MCF 10A (cell line): ENCODE data around the gene TNFAIP2. TPM values are rescaled to one million over a fixed set of nuclear protein-coding genes. Genes with fewer than 3 reads are reported as not detected.

Experiments
- BruUV-seq: library from RNA; stranded (reverse); fragments of 400-500 nt; replicated peaks from 2 replicates; lab custom pipeline; 2021; lab: Mats Ljungman, UMichigan
- CTCF ChIA-PET: fragments of 300-600 bp; sonication (Branson Sonifier 250); formaldehyde crosslinking; extraction: SDS; loops from one replicate; lab custom pipeline; 2021; ENCODE audit warnings: antibody characterized with exemption, inconsistent platforms; lab: Yijun Ruan, JAX
- POLR2A ChIA-PET: fragments of 300-600, 350-650 bp; sonication (Branson Sonifier 250); formaldehyde crosslinking; extraction: SDS; loops from one replicate; lab custom pipeline; 2020; ENCODE audit warnings: antibody characterized with exemption, inconsistent platforms; lab: Yijun Ruan, JAX
- DNase-seq: peaks from one replicate; pipeline ENCODE4 v3.0.0-alpha.2; 2018; ENCODE audit not compliant: unreplicated experiment
- H3K27ac Mint-ChIP-seq: one replicate; pipeline ENCODE4 v1.8.0; 2022; ENCODE audit warnings: mild to moderate bottlenecking, low read depth, mixed read lengths; ENCODE audit not compliant: unreplicated experiment
- H3K27me3 Mint-ChIP-seq: one replicate; pipeline ENCODE4 v1.8.0; 2022; ENCODE audit warnings: mixed read lengths; ENCODE audit not compliant: insufficient read depth, unreplicated experiment
- H3K36me3 Mint-ChIP-seq: one replicate; pipeline ENCODE4 v1.8.0; 2022; ENCODE audit warnings: mild to moderate bottlenecking, moderate library complexity, mixed read lengths; ENCODE audit not compliant: insufficient read depth, unreplicated experiment
- H3K4me1 Mint-ChIP-seq: one replicate; pipeline ENCODE4 v1.8.0; 2022; ENCODE audit warnings: mixed read lengths; ENCODE audit not compliant: insufficient read depth, unreplicated experiment
- H3K4me3 Mint-ChIP-seq: one replicate; pipeline ENCODE4 v1.8.0; 2022; ENCODE audit warnings: mild to moderate bottlenecking, moderate library complexity, mixed read lengths; ENCODE audit not compliant: unreplicated experiment
- H3K9me3 Mint-ChIP-seq: one replicate; pipeline ENCODE4 v1.8.0; 2022; ENCODE audit warnings: mixed read lengths; ENCODE audit not compliant: unreplicated experiment
- intact Hi-C: fragments of 100-400 bp; cut with micrococcal nuclease; formaldehyde crosslinking; loops from 2 replicates; pipeline ENCODE4 v1.14.1; 2022
- total RNA-seq: library from RNA; stranded (reverse); gene quantifications from 2 replicates; pipeline ENCODE4 v1.2.3, GENCODE V29; 2022
- TF ChIP-seq, protein P1 (sequence below): fragments of 200-600 bp; IDR thresholded peaks from one replicate; pipeline ENCODE4 v1.8.0; 2022; ENCODE audit warnings: antibody characterized with exemption, mild to moderate bottlenecking; ENCODE audit not compliant: unreplicated experiment

TNFAIP2 gene
- total RNA-seq, 1 experiment from 2014 or later = 19.1 TPM

DNA sequence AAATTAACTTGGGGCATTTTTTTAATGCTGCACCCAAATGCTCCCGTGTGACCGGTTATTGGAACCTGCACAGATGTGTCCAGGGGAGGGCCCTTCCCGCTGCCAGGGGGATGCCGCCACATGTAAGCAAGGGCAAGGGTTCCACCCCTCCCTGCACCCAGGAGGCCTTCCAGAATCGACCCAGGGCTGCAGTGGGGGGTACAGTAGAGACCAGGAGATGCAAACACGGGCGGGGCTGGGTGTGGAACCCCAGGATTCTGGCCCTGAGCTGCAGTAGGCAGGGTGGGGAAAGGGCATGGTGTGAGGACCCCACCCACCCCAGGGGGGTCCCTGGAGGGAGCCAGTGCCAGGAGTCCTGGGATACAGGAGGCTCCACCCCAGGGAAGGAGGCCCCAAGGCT lies 54.1 kb downstream of the TNFAIP2 start:
- DNase-seq = no peak
- ChIA-PET CTCF (interaction anchor here (1.0 kb wide), 2 partner anchors 8 to 114 kb away, joined by 3 read pairs; no protein-coding TSS in a partner anchor), POLR2A (interaction anchor here (0.9 kb wide), 1 partner anchor 91 kb away, joined by 3 read pairs; no protein-coding TSS in a partner anchor)
- BruUV-seq = no TSS peak
- H3K9me3 Mint-ChIP-seq = no peaks in the 10 kb centered on the region
- no peaks in the 10 kb centered on the region for H3K36me3 Mint-ChIP-seq
- TF ChIP-seq, protein P1, sequence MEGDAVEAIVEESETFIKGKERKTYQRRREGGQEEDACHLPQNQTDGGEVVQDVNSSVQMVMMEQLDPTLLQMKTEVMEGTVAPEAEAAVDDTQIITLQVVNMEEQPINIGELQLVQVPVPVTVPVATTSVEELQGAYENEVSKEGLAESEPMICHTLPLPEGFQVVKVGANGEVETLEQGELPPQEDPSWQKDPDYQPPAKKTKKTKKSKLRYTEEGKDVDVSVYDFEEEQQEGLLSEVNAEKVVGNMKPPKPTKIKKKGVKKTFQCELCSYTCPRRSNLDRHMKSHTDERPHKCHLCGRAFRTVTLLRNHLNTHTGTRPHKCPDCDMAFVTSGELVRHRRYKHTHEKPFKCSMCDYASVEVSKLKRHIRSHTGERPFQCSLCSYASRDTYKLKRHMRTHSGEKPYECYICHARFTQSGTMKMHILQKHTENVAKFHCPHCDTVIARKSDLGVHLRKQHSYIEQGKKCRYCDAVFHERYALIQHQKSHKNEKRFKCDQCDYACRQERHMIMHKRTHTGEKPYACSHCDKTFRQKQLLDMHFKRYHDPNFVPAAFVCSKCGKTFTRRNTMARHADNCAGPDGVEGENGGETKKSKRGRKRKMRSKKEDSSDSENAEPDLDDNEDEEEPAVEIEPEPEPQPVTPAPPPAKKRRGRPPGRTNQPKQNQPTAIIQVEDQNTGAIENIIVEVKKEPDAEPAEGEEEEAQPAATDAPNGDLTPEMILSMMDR = no peak
- peaks cover 10% of the 10 kb centered on the region for H3K27me3 Mint-ChIP-seq
- no peak overlapping the region for H3K27ac Mint-ChIP-seq
- intact Hi-C loops = no loop called here
- peaks cover 5% of the 10 kb centered on the region for H3K4me1 Mint-ChIP-seq
- no peak overlapping the region for H3K4me3 Mint-ChIP-seq

DNA sequence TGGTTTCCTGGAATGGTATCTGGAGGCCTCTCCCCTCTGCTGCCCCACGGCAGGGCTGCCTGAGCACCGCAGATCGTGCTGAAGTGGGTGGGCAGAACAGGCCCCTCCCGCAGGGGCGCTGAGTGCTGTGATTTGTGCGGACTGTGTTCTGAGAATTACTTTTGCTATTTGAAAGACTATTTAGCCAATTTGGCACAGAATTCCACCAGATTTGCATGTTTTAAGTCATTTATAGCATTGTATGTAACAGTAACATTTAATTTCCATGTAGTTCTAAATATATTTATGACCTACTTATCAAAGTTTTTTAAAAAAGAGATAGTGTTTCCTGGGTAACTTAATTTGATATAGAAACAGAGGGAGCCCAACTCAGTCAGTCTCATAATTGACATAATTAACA lies 55.3 kb downstream of the TNFAIP2 start:
- no TSS peak for BruUV-seq
- ChIA-PET POLR2A (no interaction called here), CTCF (interaction anchor here (1.3 kb wide), 1 partner anchor 74 kb away, joined by 10 read pairs; no protein-coding TSS in a partner anchor)
- H3K4me1 Mint-ChIP-seq = no peaks in the 10 kb centered on the region
- H3K27ac Mint-ChIP-seq = no peak overlapping the region
- TF ChIP-seq, protein P1 = no peak
- H3K27me3 Mint-ChIP-seq = peaks cover 10% of the 10 kb centered on the region
- intact Hi-C loops = no loop called here
- H3K4me3 Mint-ChIP-seq = no peak overlapping the region
- no peaks in the 10 kb centered on the region for H3K36me3 Mint-ChIP-seq
- H3K9me3 Mint-ChIP-seq = no peaks in the 10 kb centered on the region
- DNase-seq = no peak

DNA sequence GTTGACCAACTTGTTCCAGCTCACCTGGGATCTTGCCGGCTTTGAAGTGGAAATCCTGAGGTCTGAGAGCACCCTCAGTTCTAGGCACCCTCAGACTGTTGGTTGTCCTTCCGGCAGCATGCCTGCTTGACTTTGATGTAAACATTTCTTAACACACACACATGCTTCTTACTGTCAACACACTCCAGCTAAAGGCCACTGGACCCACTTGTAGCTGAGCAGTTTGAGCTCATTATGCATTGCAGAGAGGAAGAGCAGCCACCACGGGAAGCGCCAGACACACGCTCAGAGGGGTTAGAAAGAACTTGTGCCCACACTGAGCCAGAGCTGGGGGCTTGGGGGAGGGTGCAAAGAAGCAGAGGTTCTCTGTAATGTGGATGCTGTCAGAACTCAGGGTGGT lies 55.8 kb downstream of the TNFAIP2 start:
- CTCF ChIA-PET = interaction anchor here (1.3 kb wide), 1 partner anchor 74 kb away, joined by 10 read pairs; no protein-coding TSS in a partner anchor
- peaks cover 10% of the 10 kb centered on the region for H3K27me3 Mint-ChIP-seq
- H3K36me3 Mint-ChIP-seq = no peaks in the 10 kb centered on the region
- TF ChIP-seq, protein P1 = no peak
- POLR2A ChIA-PET = interaction anchor here (0.7 kb wide), 1 partner anchor 198 kb away, joined by 3 read pairs; no protein-coding TSS in a partner anchor
- DNase-seq = no peak
- H3K4me1 Mint-ChIP-seq = no peaks in the 10 kb centered on the region
- intact Hi-C loops = no loop called here
- H3K4me3 Mint-ChIP-seq = no peak overlapping the region
- BruUV-seq = no TSS peak
- no peak overlapping the region for H3K27ac Mint-ChIP-seq
- no peaks in the 10 kb centered on the region for H3K9me3 Mint-ChIP-seq

DNA sequence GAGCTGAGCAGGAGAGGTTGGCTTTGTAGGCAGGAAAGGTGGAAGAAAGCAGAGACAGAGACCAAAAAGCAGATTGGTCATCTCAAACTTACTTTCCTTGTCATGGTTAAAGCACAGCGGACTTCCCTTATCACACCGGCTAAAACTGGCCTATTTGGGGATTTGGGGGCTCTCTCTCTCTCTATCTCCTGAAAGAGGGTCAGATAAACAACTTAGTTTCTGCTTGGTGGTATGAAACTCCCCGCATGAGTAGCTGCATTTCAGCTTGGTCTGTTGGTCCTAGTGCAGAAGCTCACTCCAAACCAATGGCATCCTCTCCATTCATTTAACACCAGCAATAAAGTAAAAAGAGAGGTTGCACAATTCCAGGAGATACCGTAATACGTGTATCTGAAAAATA lies 57.1 kb downstream of the TNFAIP2 start:
- Mint-ChIP-seq H3K9me3 (no peaks in the 10 kb centered on the region), H3K4me3 (no peak overlapping the region), H3K27me3 (no peaks in the 10 kb centered on the region), H3K4me1 (no peaks in the 10 kb centered on the region), H3K36me3 (no peaks in the 10 kb centered on the region), H3K27ac (no peak overlapping the region)
- intact Hi-C loops = no loop called here
- ChIA-PET POLR2A (interaction anchor here (1.0 kb wide), 1 partner anchor 9 kb away, joined by 3 read pairs; no protein-coding TSS in a partner anchor), CTCF (interaction anchor here (0.6 to 0.7 kb wide), 2 partner anchors 105 to 829 kb away, joined by 3 read pairs; no protein-coding TSS in a partner anchor)
- TF ChIP-seq, protein P1 = no peak
- no TSS peak for BruUV-seq
- no peak for DNase-seq
